GM20000 (cell line): ENCODE results near the gene NNAT.

Experiments
- DNase-seq: peaks from one replicate; pipeline ENCODE4 v3.0.0; 2012; ENCODE audit warnings: low spot score
- CTCF ChIP-seq: IDR thresholded peaks from 2 replicates; pipeline ENCODE4 v1.5.1; 2012; ENCODE audit warnings: mild to moderate bottlenecking, control low read depth; ENCODE audit errors: extremely low read depth, missing control alignments

The NNAT gene

DNA sequence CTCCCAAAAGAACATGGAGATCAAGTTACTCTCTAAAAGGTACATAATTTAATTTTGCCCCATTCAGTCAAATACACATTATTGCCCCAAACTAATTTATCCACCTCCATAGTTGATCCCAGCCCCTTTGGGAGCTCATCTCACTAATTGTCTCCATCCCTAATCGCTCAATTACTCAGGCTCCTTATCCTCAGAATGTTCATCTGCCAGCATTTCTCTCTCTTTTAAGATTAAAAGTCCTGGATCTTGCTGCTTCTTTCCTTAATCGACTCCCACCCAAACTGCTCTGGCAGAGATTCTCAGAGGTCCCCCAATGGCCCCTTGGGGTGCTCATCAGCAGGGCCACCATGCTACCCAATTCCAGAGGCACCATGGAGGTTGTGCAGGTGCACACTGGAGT, 18.4 kb upstream of the NNAT start:
- no peak for DNase-seq

DNA sequence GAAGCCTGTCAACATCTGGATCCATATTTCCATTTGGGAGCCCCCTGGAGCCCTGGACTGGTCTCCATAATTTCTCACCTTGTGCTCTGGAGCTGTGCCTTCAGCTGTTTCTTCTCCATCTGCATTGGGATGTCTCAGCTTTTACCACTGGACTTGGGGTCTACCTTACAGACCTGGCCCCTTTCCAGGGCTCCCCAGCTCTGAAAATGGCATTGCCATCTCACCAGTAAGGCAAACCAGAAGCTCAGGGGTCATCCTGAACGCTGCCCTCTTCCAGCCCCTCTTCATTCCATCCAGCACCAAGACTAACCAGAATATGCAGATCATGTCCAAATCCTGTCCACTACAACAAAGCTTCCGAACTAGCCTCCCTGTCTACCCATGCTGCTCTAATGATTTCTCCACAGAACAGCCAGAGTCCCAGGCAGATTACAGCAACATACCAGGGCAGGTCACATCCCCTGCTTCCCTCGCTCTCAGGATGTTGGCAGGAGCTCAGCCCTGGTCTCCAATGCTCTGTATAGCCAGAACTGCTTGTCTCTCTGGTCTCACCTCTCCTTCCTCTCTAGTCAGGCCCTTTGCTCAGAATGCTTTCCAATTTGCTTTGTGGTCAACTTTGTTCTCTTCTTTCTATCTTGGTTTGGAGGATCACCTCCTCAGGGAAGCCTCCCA, 17.7 kb upstream of the NNAT start:
- no peak for DNase-seq
- no peak for TF ChIP-seq CTCF

More for the DNA sequence above, 18.4 kb upstream of the NNAT start:
- TF ChIP-seq CTCF: no peak

DNA sequence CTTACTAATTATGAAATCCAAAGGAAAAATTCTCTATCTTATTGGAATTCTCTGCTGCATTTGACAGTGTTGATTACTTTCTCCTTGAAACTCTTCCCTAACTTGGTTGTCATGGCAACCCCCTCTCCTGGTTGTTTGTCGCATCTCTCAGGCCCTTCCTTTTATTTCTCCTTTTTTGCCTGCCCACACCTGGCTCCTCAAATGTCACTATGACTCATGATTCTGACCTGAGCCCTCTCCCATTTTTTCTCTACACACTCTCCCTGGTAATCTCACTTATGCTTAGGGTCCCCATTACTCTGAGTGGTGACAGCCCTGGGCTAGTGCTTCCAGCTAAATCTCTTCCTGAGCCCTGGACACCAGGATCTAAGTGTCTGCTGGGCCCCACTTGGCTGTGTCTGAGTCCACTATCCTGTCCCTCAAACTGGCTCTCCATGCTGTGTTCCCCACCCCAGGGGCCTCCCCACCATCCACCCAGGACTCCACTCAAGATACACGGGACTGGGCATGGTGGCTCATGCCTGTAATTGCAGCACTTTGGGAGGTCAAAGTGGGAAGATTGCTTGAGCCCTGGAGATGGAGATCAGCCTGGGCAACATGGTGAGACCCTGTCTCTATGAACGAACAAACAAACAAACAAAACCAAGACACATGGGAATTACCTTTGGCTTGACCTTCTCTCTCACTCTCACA, 16.5 kb upstream of the NNAT start:
- DNase-seq: no peak
- no peak for TF ChIP-seq CTCF

DNA sequence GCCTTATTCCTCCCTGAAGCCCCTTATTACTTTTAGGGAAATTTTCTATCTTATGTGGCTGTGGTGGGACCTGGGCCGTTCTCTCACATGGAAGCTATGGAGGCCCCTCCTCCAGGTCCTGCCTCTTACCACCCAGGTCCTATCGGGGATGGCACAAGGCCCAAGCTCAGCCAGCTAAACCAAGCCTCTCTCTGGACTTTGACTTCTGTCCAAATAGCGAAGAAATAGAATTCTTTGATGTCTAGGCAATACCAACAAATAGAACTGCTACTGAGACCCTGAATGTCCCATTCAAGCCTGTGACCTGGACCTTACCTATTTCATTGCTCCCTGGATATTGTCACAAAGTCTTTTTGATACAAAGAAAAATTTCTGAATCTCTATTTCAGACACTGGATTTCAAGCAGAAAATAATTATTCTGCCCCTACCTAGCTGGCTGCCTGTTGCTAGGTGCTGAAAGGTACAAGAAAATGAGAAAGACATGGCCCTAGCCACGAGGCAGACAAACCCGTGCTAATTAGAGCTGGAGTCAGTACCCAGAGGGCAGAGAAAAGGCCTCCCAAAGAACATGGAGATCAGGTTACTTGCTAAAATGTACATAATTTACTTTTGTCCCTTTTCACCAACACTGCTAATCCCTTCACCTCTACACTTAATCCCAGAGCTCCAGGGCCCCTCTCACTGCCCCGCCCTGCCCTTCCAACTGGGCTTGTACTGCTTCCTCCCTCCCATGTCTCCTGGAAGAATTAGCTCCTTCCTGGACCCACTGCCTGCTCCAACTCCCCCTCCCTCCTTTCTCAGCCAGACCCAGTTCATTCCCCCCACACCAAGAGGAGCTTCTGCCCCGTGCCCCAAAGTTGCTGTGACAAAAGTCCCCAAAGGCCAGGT, 15.5 kb upstream of the NNAT start:
- TF ChIP-seq CTCF: no peak
- no peak for DNase-seq

DNA sequence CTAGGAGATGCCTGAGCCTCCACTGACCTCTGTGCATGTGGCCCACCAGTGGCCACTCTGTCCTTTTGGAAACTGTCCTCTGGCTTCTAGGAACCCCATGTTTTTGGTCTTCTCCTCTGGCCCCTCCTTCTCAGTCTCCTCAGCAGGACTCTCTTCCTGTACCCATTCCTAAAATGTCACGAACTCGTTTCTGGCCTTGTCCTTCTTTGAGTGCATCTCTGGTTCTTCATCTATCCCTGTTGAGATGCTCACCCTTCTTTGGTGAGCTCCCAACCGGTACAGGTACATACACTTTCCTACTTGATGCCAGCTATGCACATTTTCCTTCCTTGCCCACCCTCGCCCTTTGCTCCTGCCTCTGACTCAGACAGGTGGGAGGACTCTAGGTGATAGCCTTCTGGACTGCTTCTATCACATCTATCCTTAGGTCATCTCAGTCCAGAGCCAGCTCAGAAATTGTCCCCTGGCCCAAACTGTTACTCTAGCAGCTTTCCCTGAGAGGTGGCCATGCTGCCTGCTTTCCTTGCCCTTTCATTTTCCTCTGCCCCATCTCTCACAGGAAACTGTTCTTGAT, 14.8 kb upstream of the NNAT start:
- DNase-seq: no peak
- TF ChIP-seq CTCF: no peak

- no peak for TF ChIP-seq CTCF
- DNase-seq: no peak
These were observed 10.8 kb upstream of the NNAT start for GRCh38 chr20:37510226-37510625.
